ENCODE data around the gene ANGEL1.

DNA sequence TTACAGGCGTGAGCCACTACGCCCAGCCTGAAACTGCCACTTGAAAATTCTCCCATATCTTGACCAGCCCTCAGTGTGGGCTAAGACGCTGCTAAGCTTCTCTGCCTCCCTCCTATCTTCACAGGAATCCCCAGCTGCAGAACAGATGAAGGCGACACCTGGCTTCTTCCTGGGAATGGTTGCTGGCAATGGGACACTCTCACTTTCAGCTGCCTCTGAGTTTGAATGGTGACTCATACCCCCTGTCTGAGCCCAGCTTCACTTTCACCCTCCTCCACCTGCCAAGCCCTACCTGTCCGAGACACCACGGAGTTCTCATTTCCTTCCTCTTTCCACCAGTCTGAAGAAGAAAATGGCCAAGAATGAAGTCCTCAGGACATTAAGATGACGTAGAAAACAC, 69.7 kb downstream of the ANGEL1 start:
- TF ChIP-seq POLR2A (IDR thresholded peaks at IDR 0.05; ENCODE audit: low read depth) (no peak), EP300 (IDR thresholded peaks at IDR 0.05) (no peak)
- TF ChIP-seq, protein P1, sequence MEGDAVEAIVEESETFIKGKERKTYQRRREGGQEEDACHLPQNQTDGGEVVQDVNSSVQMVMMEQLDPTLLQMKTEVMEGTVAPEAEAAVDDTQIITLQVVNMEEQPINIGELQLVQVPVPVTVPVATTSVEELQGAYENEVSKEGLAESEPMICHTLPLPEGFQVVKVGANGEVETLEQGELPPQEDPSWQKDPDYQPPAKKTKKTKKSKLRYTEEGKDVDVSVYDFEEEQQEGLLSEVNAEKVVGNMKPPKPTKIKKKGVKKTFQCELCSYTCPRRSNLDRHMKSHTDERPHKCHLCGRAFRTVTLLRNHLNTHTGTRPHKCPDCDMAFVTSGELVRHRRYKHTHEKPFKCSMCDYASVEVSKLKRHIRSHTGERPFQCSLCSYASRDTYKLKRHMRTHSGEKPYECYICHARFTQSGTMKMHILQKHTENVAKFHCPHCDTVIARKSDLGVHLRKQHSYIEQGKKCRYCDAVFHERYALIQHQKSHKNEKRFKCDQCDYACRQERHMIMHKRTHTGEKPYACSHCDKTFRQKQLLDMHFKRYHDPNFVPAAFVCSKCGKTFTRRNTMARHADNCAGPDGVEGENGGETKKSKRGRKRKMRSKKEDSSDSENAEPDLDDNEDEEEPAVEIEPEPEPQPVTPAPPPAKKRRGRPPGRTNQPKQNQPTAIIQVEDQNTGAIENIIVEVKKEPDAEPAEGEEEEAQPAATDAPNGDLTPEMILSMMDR (IDR thresholded peaks at IDR 0.05) = no peak
